KMS-11 (cell line): ENCODE data around the gene LPA.

Experiments
- H2AFZ ChIP-seq: fragments of 200-600 bp; sonication (generic); 2 replicates; pipeline ENCODE4 v1.6.1; 2016; ENCODE audit warnings: antibody characterized with exemption, mixed run types, low read depth
- H3K27ac ChIP-seq: fragments of 200-600 bp; sonication (generic); 2 replicates; pipeline ENCODE4 v1.6.1; 2016; ENCODE audit warnings: mild to moderate bottlenecking, mixed run types
- H3K27me3 ChIP-seq: fragments of 200-600 bp; sonication (generic); 2 replicates; pipeline ENCODE4 v1.6.1; 2017; ENCODE audit warnings: mild to moderate bottlenecking, low read depth, mixed run types, moderate library complexity; ENCODE audit not compliant: insufficient read depth
- H3K36me3 ChIP-seq: fragments of 200-600 bp; sonication (generic); 2 replicates; pipeline ENCODE4 v1.6.1; 2017; ENCODE audit warnings: mild to moderate bottlenecking, mixed run types; ENCODE audit not compliant: insufficient read depth
- H3K4me1 ChIP-seq: fragments of 200-600 bp; sonication (generic); 2 replicates; pipeline ENCODE4 v1.6.1; 2016; ENCODE audit warnings: mild to moderate bottlenecking, low read depth, mixed run types; ENCODE audit not compliant: poor library complexity, severe bottlenecking
- H3K4me2 ChIP-seq: fragments of 200-600 bp; sonication (generic); 2 replicates; pipeline ENCODE4 v1.7.0; 2016; ENCODE audit warnings: mild to moderate bottlenecking, mixed run types
- H3K4me3 ChIP-seq: fragments of 200-600 bp; sonication (generic); IDR thresholded peaks from 2 replicates; pipeline ENCODE4 v1.6.1; 2017; ENCODE audit warnings: low read depth, low read length, mixed read lengths; ENCODE audit not compliant: insufficient read depth
- H3K79me2 ChIP-seq: fragments of 200-600 bp; sonication (generic); 2 replicates; pipeline ENCODE4 v1.6.1; 2016; ENCODE audit warnings: low read depth, mixed run types; ENCODE audit not compliant: insufficient read depth
- H3K9ac ChIP-seq: fragments of 200-600 bp; sonication (generic); 2 replicates; pipeline ENCODE4 v1.6.1; 2016; ENCODE audit warnings: mild to moderate bottlenecking, mixed run types
- H4K20me1 ChIP-seq: fragments of 200-600 bp; sonication (generic); 2 replicates; pipeline ENCODE4 v1.6.1; 2016; ENCODE audit warnings: mild to moderate bottlenecking, mixed run types; ENCODE audit not compliant: insufficient read depth
- CTCF ChIP-seq: fragments of 200-600 bp; sonication (generic); conservative IDR thresholded peaks from 2 replicates; pipeline ENCODE4 v1.6.1; 2017; ENCODE audit warnings: low read depth, mild to moderate bottlenecking, antibody characterized with exemption, low read length, moderate library complexity, mixed read lengths

Gene LPA

GRCh38 chr6:160544802-160545201, 119.3 kb downstream of the LPA start:
- Histone ChIP-seq H3K27ac (no peak overlapping the region), H3K79me2 (no peaks in the 10 kb centered on the region), H3K4me3 (no peak overlapping the region), H3K4me1 (no peaks in the 10 kb centered on the region), H3K36me3 (no peaks in the 10 kb centered on the region), H2AFZ (no peak overlapping the region), H3K9ac (no peak overlapping the region), H3K27me3 (no peaks in the 10 kb centered on the region), H3K4me2 (no peak overlapping the region), H4K20me1 (no peaks in the 10 kb centered on the region)
- no peak for TF ChIP-seq CTCF

GRCh38 chr6:160535270-160535669, 128.8 kb downstream of the LPA start:
- Histone ChIP-seq H3K27ac (no peak overlapping the region), H2AFZ (no peak overlapping the region), H3K4me3 (no peak overlapping the region), H4K20me1 (no peaks in the 10 kb centered on the region), H3K4me2 (no peak overlapping the region), H3K4me1 (no peaks in the 10 kb centered on the region), H3K36me3 (no peaks in the 10 kb centered on the region), H3K27me3 (no peaks in the 10 kb centered on the region), H3K79me2 (no peaks in the 10 kb centered on the region), H3K9ac (no peak overlapping the region)
- no peak for TF ChIP-seq CTCF

GRCh38 chr6:160534050-160534696, 129.9 kb downstream of the LPA start:
- H3K4me2 ChIP-seq: no peak overlapping the region

GRCh38 chr6:160532315-160532714, 131.8 kb downstream of the LPA start:
- H3K9ac ChIP-seq: no peak overlapping the region
- no peaks in the 10 kb centered on the region for H4K20me1 ChIP-seq
- H3K79me2 ChIP-seq: no peaks in the 10 kb centered on the region
- H3K27me3 ChIP-seq: no peaks in the 10 kb centered on the region
- H3K4me2 ChIP-seq: no peak overlapping the region
- H3K36me3 ChIP-seq: no peaks in the 10 kb centered on the region
- no peak overlapping the region for H3K4me3 ChIP-seq
- H3K27ac ChIP-seq: no peak overlapping the region
- no peak for TF ChIP-seq CTCF
- no peaks in the 10 kb centered on the region for H3K4me1 ChIP-seq
- no peak overlapping the region for H2AFZ ChIP-seq

More at GRCh38 chr6:160534050-160534696, 129.9 kb downstream of the LPA start:
- Histone ChIP-seq H3K27ac (no peak overlapping the region), H4K20me1 (no peaks in the 10 kb centered on the region), H2AFZ (no peak overlapping the region), H3K4me1 (no peaks in the 10 kb centered on the region), H3K9ac (no peak overlapping the region), H3K79me2 (no peaks in the 10 kb centered on the region), H3K27me3 (no peaks in the 10 kb centered on the region), H3K4me3 (no peak overlapping the region), H3K36me3 (no peaks in the 10 kb centered on the region)
- peak; percentile 93 for TF ChIP-seq CTCF
